GM19035 (cell line): ENCODE results near the gene CPNE5.
"Not testable (repeated sequence)": the region's sequence is repeated elsewhere in the genome, so short reads cannot be mapped to it uniquely, and the experiment has no call there.

Experiments
- ATAC-seq: cut with Tn5 transposase; IDR thresholded peaks from one replicate; pipeline ENCODE4 v1.9.1; 2021; ENCODE audit not compliant: unreplicated experiment

CPNE5 gene

GRCh38 chr6:36728289-36729160 lies 110.7 kb downstream of the CPNE5 start:
- no peak for ATAC-seq

- no peak for ATAC-seq
These were observed 111.7 kb downstream of the CPNE5 start for GRCh38 chr6:36727505-36728021.

GRCh38 chr6:36725581-36725980 lies 113.7 kb downstream of the CPNE5 start:
- ATAC-seq, result no peak

GRCh38 chr6:36724514-36725390 lies 114.5 kb downstream of the CPNE5 start:
- no peak for ATAC-seq

GRCh38 chr6:36723992-36724391 lies 115.3 kb downstream of the CPNE5 start:
- not testable (repeated sequence) for ATAC-seq

GRCh38 chr6:36722879-36723278 lies 116.4 kb downstream of the CPNE5 start:
- ATAC-seq, result no peak

GRCh38 chr6:36722365-36722764 lies 116.9 kb downstream of the CPNE5 start:
- ATAC-seq, result no peak

GRCh38 chr6:36721369-36722140 lies 117.7 kb downstream of the CPNE5 start:
- ATAC-seq, result no peak

- no peak for ATAC-seq
These were observed 118.7 kb downstream of the CPNE5 start for GRCh38 chr6:36720251-36721141.

- ATAC-seq, result no peak
These were observed 120.1 kb downstream of the CPNE5 start for GRCh38 chr6:36719126-36719525.

GRCh38 chr6:36718560-36718959 lies 120.7 kb downstream of the CPNE5 start:
- ATAC-seq, result no peak

- no peak for ATAC-seq
These were observed 121.2 kb downstream of the CPNE5 start for GRCh38 chr6:36717871-36718540.

- no peak for ATAC-seq
These were observed 121.9 kb downstream of the CPNE5 start for GRCh38 chr6:36717231-36717825.

GRCh38 chr6:36716476-36717093 lies 122.7 kb downstream of the CPNE5 start:
- no peak for ATAC-seq

- no peak for ATAC-seq
These were observed 123.8 kb downstream of the CPNE5 start for GRCh38 chr6:36715469-36715868.

GRCh38 chr6:36714511-36714910 lies 124.7 kb downstream of the CPNE5 start:
- ATAC-seq, result no peak

GRCh38 chr6:36713846-36714245 lies 125.4 kb downstream of the CPNE5 start:
- no peak for ATAC-seq

GRCh38 chr6:36712816-36713215 lies 126.4 kb downstream of the CPNE5 start:
- no peak for ATAC-seq

- no peak for ATAC-seq
These were observed 132.9 kb downstream of the CPNE5 start for GRCh38 chr6:36706339-36706738.
